Stimulated activated CD8-positive, alpha-beta memory T cell treated with anti-CD3 and anti-CD28 coated beads, Interleukin-12 subunit alpha, Interleukin-12 subunit beta, amount 100 ng/mL, for 24 hours (primary cell): ENCODE measurements around the gene NRXN2.
"Not testable (repeated sequence)": the region's sequence is repeated elsewhere in the genome, so short reads cannot be mapped to it uniquely, and the experiment has no call there.

Source experiments
- DNase-seq: peaks from one replicate; pipeline ENCODE4 v3.0.0-alpha.2; 2020; ENCODE audit errors: extremely low read depth

NRXN2 gene

DNA sequence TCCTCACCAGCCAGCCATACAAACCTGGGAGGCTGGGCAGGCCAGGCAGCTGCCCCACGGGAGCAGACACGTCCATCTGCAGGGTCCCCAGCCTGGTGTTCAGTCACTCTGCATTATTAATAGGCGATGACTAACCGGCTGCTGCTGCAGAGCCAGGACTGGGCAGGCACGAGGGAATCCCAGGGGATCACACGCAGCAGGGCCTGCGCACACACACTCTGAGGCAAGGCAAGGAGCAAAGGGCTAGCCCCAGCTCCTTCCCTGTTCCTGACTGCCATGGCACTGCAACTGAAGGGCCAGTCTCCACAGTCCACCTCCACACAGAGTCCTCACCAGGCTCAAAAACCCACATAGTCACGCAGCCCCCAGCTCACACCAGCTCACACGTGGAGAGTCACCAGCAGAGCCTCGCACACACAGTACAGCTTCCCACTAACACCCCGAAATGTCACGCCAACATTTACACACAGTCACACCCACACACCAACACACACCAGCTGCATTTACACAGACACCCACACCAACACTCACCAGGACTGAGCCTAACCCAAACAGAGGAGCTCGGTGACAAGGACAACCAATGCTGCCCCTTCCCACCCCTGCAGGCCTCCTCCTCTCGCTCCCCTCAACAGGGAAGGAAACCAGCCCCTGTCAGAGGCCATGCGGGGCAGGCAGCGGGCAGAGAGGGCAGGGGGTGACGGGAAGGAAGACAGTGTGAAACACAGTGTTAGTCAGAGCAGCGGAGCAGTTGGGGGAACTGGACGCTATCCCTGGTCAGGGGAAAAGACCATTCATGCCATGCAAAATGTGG lies 47.3 kb downstream of the NRXN2 start:
- DNase-seq, result no peak

DNA sequence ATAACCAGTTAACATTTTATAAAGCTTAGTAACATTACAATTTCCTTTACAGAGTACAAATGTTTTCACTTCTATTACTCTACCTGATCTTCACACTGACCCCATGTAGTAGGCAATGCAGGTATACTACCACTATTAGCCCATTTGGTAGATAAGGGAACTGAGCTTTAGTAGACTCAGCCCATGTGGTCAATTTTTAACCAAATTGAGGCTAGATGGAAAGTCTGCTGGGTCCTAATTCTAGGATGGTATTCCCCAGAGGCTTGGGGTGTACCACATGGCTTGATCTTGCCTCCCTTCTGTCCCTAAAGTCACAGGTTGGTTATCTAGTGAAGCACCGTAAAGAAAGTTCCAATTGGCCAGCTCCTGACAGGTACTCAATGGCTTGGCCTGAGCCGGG lies 48.2 kb downstream of the NRXN2 start:
- no peak for DNase-seq

DNA sequence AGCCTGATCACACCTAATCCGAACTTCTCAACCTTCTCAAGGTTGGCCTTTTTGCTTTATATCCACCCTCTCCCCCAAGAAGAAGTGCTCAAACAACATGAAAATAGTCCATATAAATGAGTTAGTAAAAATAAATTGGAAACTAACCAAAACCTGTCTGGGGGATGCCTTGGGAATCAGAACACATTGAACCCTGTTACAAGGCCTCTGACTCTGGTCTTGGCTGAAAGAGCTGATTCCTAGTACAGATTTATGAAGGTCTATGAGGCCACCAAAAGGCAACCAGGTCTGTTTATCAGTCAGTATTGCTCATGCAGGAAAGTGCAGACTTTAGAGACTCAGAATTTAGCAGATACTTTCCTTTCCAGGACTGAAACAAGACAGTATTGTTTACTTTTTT lies 49.7 kb downstream of the NRXN2 start:
- DNase-seq, result no peak

DNA sequence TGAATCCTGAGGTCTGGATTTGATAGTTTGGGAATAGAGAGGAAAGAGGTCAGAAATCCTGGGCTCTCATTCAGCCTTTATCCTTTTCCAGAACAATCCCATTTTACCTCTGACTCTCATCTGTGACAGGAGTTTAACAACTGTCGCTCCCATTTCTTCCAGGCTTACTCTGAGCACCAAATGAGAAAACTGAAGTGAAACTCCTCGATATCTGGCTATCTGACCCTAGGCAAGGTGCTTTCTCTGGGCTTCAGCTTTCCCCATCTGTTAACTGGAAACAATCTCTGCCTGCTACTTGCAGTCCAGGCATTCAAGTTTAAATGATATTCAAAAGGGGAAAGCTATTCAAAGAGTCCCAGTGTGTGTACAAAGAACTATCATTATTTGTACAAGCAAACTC lies 50.1 kb downstream of the NRXN2 start:
- DNase-seq, result no peak

DNA sequence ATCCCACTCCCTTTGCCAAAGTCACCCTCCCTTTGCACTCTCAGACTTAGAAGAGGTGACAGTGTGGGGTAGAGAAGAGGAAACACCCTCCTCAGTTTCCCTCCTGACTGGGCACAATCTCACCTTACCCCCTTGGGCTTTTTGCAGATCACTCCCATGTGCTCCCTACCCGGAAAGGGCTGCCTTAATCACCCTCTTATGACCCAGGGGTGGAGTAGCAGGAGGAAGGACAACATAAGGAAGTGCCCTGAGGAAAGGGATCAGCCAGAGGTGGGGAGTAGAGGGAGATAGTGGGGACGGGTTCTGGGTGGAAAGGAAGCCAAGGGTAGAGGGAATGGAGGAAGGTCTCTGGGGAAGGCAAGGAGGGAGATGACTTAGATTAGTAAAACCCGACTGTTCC lies 52.0 kb downstream of the NRXN2 start:
- no peak for DNase-seq

DNA sequence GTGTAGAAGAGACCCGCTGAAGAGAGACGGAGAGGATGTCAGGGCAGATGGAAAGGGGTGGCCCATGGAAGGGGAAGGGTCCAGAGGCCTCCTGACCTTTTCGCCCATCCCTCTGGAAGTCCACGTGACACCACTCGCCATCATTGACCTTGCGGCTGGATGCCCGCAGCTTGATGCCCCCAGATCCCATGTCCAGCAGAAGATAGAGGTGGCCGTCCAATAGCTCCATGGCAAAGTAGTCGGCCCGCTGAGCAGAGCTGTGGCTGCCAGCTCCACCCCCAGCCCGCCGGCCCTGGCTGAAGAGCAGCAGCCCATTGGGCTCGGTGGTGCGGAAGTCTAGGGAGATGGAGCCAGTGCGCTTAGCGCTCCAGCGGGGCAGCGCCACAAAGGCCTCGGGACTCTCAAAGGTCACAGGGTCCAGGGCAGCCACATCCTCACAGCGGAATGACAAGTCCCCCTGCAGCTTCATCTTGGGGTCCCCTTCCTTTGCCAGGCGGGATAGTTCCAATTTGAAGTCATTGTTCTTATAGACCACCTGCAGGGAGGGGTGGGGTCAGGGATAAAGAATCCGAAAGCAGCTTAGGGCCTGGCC lies 55.7 kb downstream of the NRXN2 start:
- DNase-seq, result no peak

DNA sequence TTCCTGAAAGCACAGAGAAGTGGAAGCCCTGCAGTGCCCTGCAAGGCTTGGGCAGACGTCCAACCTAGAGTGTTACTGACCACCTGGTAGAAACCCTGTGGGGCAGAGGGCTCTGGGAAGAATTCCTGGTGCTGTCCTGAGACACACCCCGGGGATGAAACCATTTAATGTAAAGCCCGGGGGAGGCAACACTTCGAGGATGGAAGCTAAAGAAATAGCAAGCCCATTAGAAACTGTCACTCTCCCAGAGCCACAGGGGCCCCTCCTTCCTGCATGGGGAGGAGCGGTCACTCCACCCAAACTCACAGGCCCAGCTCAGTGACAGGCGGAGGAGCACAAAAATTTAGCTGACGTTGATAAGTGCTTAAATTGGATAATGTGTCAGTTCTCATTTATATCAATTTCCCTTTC lies 57.6 kb downstream of the NRXN2 start:
- no peak for DNase-seq

DNA sequence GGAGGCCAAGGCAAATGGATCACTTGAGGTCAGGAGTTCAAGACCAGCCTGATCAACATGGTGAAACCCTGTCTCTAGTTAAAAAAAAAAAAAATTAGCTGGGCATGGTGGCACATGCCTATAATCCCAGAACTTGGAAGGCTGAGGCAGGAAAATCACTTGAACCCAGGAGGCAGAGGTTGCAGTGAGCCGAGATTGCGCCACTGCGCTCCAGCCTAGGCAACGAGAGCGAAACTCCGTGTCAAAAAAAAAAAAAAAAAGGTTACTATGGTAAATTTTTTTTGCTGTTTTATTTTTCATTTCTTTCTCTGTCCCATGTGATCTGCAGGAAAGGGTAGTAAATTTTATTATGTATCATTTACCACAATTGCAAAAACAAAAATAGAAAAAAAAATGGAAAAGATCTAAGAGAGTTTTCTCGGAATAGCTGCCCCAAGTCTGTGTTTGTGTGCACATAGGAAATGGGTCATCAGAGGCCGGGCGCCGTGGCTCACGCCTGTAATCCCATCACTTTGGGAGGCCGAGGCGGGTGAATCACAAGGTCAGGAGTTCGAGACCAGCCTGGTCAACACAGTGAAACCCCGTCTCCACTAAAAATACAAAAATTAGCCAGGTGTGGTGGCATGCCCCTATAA lies 58.6 kb downstream of the NRXN2 start:
- not testable (repeated sequence) for DNase-seq

DNA sequence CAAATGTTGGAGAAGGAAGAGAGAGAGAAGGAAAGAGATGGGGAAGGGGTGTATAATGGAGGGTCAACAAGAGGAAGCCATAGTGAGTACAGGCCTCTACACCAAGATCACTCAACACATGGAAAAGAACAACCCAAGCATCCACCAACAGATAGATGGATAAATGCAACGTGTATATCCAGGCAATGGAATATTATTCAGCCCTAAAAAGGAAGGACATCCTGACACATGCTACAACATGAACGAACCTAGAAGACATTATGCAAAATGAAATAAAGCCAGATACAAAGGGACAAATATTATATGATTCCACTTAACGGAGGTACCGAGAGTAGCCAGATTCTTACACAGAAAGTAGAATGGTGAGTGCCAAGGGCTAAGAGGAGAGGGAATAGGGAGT lies 59.3 kb downstream of the NRXN2 start:
- DNase-seq, result no peak

DNA sequence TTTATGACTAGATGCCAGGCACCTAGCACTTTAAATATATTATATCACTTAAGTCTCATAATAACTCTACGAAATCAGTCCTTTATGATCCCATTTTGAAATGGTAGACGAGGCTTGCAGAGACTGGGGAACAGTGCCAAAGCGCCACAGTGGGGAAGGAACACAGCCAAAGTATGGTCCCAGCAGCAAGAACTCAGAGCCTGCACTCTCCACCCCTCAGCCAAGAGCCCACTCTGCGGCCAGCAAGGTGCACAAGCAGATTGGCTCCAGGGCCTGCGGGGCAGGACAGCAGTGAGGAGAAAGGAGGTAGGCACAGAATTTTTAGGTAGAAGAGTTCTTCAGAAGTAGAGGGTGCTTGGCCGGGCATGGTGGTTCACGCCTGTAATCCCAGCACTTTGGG lies 61.4 kb downstream of the NRXN2 start:
- DNase-seq, result no peak

DNA sequence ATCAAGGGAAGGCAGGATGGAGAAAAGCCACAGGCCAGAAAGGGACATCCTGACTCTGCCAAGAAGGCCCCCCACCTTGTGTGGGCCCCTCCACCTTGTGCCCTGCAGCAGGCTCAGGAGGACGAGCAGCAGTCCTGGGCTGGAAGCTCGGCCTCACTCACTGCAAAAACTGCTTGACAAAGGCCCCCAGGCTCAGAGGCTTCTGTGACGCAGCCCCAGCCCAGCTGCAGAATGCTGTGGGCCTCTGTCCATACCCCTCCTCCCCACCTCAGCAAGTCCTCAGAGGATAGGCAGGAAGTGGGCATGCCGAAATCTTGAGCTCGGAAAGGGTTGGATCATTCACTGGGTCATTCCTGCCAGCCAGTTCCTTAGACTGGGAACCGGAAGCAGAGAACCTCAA lies 61.9 kb downstream of the NRXN2 start:
- no peak for DNase-seq

DNA sequence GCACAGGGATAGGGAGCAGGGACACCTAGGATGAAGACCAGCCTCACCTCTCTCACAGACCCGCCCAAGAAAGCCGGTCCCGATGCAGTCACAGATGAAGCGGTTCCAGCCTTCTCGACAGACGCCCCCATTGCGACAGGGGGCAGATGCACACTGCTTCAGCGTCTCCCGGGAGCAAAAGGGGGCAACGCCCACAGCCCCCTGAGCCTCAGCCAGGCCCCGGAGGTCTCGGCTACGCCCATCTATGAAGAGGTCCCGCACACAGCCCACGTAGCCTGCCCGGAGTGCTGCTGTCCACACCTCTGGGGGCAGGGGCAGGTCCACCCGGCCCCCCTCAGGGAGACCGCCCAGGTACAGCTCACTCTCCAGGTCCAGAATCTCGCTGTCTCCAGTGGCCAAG lies 62.3 kb downstream of the NRXN2 start:
- no peak for DNase-seq

DNA sequence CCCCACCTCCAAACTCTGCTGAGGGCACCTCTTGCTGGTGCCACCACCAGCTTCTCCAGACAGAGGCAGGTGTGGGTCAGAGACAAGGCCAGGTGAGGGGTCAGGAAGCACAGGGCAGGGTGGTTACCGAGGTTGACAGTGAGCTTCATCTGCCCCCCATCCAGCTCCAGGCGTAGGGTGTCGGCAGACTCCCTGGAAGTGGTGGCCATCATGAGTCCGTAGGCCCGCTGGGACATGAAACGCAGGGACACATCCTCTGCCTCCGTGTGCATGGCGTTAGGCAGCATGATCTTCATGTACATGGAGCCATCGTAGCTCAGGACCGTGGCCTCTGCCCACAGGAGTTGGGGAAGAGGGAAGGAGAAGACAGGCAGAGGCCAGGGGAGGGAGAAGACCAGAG lies 62.8 kb downstream of the NRXN2 start:
- DNase-seq, result no peak

DNA sequence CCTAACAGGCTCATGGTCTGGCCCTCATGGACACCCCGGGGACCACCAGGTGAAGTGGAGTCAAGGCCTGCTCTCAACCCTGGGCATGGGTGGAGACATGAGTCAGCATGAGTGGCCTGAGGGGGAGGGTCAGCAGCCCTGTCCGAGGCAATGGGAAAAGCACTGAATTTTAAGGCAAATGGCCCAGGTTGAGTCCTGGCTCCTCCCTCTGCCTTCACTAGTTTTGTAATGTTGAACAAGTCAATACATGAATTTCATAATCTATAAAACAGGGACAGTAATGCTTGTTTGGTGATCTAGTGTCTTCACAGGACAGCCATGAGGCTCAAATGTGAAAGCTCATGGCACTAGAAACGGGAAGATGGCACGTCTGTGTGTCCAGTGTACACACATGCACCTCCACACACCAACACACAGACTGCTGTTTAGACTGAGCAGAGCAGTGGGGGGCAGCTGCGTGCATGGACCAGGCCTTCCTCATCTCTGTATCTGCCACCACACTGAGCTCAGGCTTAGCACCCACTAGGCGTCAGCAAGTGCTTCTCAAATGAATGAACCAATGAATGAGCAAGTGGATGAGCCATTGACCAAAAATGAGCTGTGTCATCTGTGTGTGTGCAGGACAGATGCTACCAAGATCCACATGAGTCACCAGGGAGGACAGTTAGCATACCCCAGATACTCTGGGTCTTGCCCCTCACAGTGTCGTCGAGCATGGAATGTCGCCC lies 63.4 kb downstream of the NRXN2 start:
- DNase-seq, result no peak

DNA sequence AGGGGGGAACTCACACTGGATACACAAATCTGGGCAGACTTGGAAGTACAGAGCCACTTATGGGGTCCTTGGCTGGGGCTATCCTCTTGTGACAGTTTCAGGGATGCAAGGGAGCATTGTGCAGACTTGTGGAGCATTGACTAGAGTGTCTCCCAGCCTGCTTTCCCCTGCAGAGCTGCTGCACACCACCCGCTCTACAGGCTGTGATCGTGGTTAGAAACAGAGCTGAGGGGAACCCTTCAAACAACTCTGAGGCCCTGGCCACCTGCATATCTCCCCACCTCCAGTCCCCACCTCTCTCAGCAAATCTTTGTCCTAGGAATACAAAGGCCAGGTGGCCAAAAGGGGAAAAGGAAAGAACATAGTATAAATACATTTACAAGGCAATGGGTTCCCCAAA lies 64.7 kb downstream of the NRXN2 start:
- no peak for DNase-seq

DNA sequence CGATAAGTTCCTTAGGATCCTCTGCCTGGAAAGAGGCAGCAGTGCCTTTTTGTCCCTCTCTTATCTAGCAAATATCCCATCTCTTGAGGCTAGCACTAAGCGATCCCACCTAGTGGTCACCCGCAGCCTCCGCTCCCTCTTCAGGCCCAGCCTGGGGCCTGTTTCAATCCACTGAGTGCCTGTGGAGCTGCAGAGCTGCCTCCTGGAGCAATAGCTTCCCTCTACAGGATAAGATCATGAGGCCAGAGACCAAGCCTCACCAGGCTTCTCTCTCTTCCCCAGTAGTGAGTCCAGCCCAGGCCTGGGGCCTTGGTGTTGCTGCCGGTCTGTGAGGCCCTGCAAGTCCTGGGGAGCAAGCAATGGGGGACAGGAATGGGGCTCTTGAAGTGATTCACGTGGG lies 66.1 kb downstream of the NRXN2 start:
- no peak for DNase-seq

DNA sequence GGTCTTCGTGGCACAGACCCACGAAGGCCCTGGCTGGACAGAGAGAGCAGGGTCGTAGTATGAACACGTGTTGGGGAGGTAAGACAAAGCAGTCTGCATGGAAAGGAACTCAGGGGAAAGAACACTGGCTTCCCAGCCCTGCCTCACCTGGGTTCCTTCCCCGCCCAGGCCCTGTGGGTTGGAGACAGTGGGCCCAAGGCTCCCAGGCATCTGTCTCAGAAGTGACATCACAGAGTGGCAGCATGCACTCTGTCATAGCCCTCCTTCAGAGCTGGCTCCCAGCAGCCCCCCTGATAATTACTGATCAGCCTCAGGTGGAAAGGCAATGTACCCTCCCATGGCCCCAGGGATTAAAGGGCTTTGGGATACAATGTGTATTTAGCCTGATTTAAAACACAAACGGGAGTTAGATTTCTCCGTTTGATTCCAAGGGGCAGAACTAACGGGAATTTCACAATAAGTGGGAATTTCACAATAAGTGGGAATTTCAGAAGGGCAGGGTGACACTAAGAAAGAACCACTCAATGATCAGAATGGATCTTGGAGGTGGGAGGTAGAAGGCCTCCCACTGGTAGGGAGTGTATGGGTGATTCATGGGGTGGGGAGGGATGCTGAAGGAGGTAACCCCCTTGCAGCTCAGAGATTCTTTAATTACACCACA lies 66.9 kb downstream of the NRXN2 start:
- DNase-seq, result no peak

DNA sequence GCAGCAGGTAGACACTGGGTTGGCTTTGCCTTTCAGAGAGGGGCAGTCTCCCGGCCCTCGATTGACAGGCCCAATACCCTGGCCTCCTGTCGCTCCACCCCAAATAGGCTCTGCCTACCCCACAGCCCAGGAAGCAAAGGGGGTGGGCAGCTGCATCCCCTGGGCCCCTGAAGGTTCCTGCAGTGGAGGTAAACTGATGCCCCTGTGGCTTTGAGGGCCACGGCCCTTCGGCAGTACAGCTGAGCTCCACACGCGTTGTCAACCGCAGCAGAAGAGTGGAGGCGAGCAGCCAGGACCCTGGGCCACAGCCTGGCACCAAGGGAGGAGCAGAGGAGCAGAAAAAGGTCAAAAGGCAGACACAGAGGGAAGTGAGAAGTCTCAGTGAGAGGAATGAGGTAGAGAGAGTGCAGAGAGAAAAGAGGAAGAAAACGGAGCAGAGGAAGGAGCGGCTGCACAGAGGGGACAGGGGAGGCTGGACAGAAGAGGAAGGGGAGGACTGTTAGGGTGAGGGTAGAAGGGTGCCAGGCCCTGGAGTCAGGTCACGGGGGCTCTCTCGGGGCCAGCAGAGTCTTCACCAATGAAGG lies 67.9 kb downstream of the NRXN2 start:
- DNase-seq, result no peak

DNA sequence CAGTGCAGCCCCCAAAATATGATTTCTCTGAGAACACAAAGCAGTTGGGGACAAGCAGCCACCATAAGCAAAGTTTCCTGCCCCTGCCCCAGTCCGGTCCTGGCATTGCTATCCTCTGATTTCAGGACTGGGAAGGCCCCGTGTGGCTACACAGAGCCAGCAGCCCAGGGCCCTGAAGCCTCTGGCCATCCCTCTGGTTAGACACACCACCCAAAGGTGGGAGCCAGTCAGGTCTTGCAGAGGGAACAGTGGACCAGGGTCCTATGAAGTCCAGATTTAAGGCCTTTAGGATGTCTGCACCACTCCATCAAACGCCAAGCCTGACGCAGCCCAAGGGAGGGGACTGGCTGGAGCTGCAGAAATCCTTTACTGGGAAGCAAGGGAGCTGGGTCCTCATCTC lies 68.6 kb downstream of the NRXN2 start:
- DNase-seq, result no peak

DNA sequence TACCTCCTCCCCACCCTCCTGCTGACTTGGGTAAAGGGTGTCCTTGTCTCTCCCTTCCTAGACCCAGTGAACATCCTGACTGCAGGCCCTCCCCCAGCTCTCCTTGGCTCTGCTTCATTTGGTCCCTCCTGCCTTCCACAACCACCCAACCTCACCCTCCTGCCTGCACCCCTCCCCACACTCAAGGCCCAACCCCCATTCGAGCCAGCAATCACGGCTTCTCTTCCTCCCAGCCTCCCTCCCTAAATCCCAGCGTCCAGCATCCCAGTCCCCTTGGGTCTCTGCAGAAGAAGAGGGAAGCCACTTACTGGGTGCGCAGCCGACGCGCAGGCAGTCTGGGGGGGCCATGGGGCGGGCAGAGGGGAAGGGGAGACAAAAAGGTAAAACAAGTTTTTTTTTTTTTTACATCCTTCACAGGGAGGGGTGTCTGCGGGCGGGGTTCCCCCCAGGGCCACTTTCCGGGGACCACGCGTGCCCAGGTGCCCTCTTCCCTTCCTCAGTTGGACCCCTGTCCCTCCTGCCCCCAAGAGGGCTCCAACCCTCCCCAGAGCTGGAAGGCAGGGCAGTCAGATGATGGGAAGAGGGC lies 69.5 kb downstream of the NRXN2 start:
- no peak for DNase-seq
